GM19324 (cell line): ENCODE data around the gene SORCS1.
"Not testable (repeated sequence)": the region's sequence is repeated elsewhere in the genome, so short reads cannot be mapped to it uniquely, and the experiment has no call there.

Experiments used
- ATAC-seq: cut with Tn5 transposase; IDR thresholded peaks from one replicate; pipeline ENCODE4 v1.9.1; 2021; ENCODE audit warnings: mild to moderate bottlenecking, moderate library complexity; ENCODE audit not compliant: unreplicated experiment, low FRiP score

Gene SORCS1

GRCh38 chr10:106956216-106956915, 208.1 kb downstream of the SORCS1 start:
- no peak for ATAC-seq

- ATAC-seq: no peak
Observed at GRCh38 chr10:106955133-106955532, 209.4 kb downstream of the SORCS1 start.

GRCh38 chr10:106952033-106952432, 212.5 kb downstream of the SORCS1 start:
- ATAC-seq: no peak

GRCh38 chr10:106949680-106950478, 214.6 kb downstream of the SORCS1 start:
- ATAC-seq: no peak

- no peak for ATAC-seq
Observed at GRCh38 chr10:106947643-106948042, 216.9 kb downstream of the SORCS1 start.

- ATAC-seq: no peak
Observed at GRCh38 chr10:106942035-106942662, 222.4 kb downstream of the SORCS1 start.

- ATAC-seq: no peak
Observed at GRCh38 chr10:106941297-106942034, 223.0 kb downstream of the SORCS1 start.

GRCh38 chr10:106938513-106938912, 226.0 kb downstream of the SORCS1 start:
- ATAC-seq: no peak

- ATAC-seq: peak; percentile 74
Observed at GRCh38 chr10:106935978-106936451, 228.5 kb downstream of the SORCS1 start.

- ATAC-seq: no peak
Observed at GRCh38 chr10:106931853-106932249, 232.7 kb downstream of the SORCS1 start.

- ATAC-seq: peak; percentile 57
Observed at GRCh38 chr10:106931159-106931852, 233.2 kb downstream of the SORCS1 start.

- ATAC-seq: no peak
Observed at GRCh38 chr10:106930751-106931150, 233.8 kb downstream of the SORCS1 start.

GRCh38 chr10:106929291-106929895, 235.1 kb downstream of the SORCS1 start:
- ATAC-seq: no peak

- not testable (repeated sequence) for ATAC-seq
Observed at GRCh38 chr10:106928151-106928550, 236.4 kb downstream of the SORCS1 start.

GRCh38 chr10:106925191-106925590, 239.3 kb downstream of the SORCS1 start:
- ATAC-seq: no peak

GRCh38 chr10:106920538-106920937, 244.0 kb downstream of the SORCS1 start:
- ATAC-seq: no peak

- ATAC-seq: no peak
Observed at GRCh38 chr10:106919871-106920282, 244.6 kb downstream of the SORCS1 start.

GRCh38 chr10:106917452-106918055, 247.0 kb downstream of the SORCS1 start:
- no peak for ATAC-seq

- ATAC-seq: no peak
Observed at GRCh38 chr10:106914016-106914415, 250.5 kb downstream of the SORCS1 start.
